ENCODE measurements around the gene MGMT. TPM values are rescaled to one million over a fixed set of nuclear protein-coding genes. Genes with fewer than 3 reads are reported as not detected.
A peak's percentile ranks its signal among the peaks of the same experiment; 100 is the strongest.

MGMT gene
- total and polyA plus RNA-seq, 4 donors: 28.2 to 79.1 (median 46.0) TPM

DNA sequence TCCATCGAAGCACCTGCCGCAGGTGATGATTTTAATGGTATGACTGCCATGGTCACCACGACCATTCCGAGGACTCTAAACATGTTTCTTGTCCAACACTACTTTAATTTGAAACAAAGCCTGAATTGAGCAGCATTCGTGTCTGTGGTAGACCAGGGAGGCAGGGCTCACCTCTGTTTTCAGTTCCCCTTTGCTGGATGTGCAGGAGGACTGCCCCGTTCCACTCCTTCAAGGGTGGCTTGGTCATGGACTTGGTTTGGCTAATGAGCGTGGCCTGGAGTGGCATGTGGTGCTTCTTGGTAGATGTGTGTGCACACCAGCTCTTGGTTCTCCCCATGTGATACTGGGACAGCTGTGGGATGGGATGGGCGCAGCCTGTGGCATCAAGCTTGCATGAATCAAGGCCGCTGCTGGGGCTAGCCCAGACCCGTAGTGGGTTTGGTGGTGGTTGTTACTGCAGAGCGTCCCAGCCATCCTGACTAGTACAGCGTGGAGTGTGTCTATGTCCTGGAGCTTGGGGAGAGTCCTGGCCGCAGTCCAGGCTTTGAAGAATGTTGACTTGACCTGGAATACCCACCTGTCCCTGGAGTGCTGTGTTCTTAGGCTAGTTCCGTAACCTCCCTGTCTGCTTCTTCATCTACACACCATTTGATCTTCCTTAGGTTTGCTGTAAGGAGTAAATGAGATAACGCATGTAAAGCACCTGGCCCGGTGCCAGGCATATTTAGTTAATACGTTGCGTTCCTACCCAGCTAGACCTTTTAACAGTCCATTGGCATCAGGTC, 34.8 kb downstream of the MGMT start:
- Histone ChIP-seq H3K4me1 (ENCODE audit: control insufficient read depth in 4 of 4, insufficient read depth in 4 of 4, low read length in 3 of 4) (peaks cover 10 to 38% (median 28%) of the 10 kb centered on the region in 4 donors), H3K36me3 (ENCODE audit: control insufficient read depth in 4 of 4, insufficient read depth in 3 of 4, low read depth in 1 of 4, low read length in 3 of 4) (no peaks in the 10 kb centered on the region), H3K9ac (ENCODE audit: low read depth in 1 of 2, low read length in 2 of 2) (no peak overlapping the region), H3K27me3 (ENCODE audit: control insufficient read depth in 4 of 4, insufficient read depth in 4 of 4, low read length in 3 of 4) (no peaks in the 10 kb centered on the region), H3K9me3 (ENCODE audit: control insufficient read depth in 4 of 4, low read length in 3 of 4) (no peaks in the 10 kb centered on the region), H3K27ac (ENCODE audit: low read depth in 1 of 2, low read length in 2 of 2) (peak overlapping the region; percentile 80 to 84), H3K4me3 (ENCODE audit: low read depth in 1 of 3, low read length in 3 of 3) (no peak overlapping the region)
- TF ChIP-seq SP1 (IDR thresholded peaks at IDR 0.05) (no peak), GABPA (IDR thresholded peaks at IDR 0.05 in 1 of 2, conservative IDR thresholded peaks at IDR 0.05 in 1 of 2) (no peak), HNF4G (IDR thresholded peaks at IDR 0.05) (no peak), RXRA (IDR thresholded peaks at IDR 0.05) (peak in 1 of 2 donors; percentile 39), FOXA2 (IDR thresholded peaks at IDR 0.05) (no peak), YY1 (IDR thresholded peaks at IDR 0.05) (no peak), RAD21 (IDR thresholded peaks at IDR 0.05) (no peak)
- TF ChIP-seq, protein P1, sequence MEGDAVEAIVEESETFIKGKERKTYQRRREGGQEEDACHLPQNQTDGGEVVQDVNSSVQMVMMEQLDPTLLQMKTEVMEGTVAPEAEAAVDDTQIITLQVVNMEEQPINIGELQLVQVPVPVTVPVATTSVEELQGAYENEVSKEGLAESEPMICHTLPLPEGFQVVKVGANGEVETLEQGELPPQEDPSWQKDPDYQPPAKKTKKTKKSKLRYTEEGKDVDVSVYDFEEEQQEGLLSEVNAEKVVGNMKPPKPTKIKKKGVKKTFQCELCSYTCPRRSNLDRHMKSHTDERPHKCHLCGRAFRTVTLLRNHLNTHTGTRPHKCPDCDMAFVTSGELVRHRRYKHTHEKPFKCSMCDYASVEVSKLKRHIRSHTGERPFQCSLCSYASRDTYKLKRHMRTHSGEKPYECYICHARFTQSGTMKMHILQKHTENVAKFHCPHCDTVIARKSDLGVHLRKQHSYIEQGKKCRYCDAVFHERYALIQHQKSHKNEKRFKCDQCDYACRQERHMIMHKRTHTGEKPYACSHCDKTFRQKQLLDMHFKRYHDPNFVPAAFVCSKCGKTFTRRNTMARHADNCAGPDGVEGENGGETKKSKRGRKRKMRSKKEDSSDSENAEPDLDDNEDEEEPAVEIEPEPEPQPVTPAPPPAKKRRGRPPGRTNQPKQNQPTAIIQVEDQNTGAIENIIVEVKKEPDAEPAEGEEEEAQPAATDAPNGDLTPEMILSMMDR (IDR thresholded peaks at IDR 0.05; ENCODE audit: low read depth, low read length, missing input control): no peak
- DNase-seq (ENCODE audit: low spot score): no peak
- 70% methylated on average over 18 of the region's 18 CpGs for WGBS

GRCh38 chr10:129502448-129502847, 35.4 kb downstream of the MGMT start:
- DNase-seq (ENCODE audit: low spot score): no peak
- no peak overlapping the region for H3K9ac ChIP-seq (ENCODE audit: low read depth in 1 of 2, low read length in 2 of 2)
- H3K27me3 ChIP-seq (ENCODE audit: control insufficient read depth in 4 of 4, insufficient read depth in 4 of 4, low read length in 3 of 4): no peaks in the 10 kb centered on the region
- H3K36me3 ChIP-seq (ENCODE audit: control insufficient read depth in 4 of 4, insufficient read depth in 3 of 4, low read depth in 1 of 4, low read length in 3 of 4): no peaks in the 10 kb centered on the region
- no peaks in the 10 kb centered on the region for H3K9me3 ChIP-seq (ENCODE audit: control insufficient read depth in 4 of 4, low read length in 3 of 4)
- H3K27ac ChIP-seq (ENCODE audit: low read depth in 1 of 2, low read length in 2 of 2): no peak overlapping the region
- no peak for TF ChIP-seq HNF4A (conservative IDR thresholded peaks at IDR 0.05)
- no peak for TF ChIP-seq SP1 (IDR thresholded peaks at IDR 0.05)
- TF ChIP-seq NR2F2 (IDR thresholded peaks at IDR 0.05): no peak
- TF ChIP-seq, protein P1 (IDR thresholded peaks at IDR 0.05; ENCODE audit: low read depth, low read length, missing input control): no peak
- TF ChIP-seq YY1 (IDR thresholded peaks at IDR 0.05): no peak
- no peak for TF ChIP-seq TAF1 (conservative IDR thresholded peaks at IDR 0.05)
- TF ChIP-seq FOXA1 (IDR thresholded peaks at IDR 0.05): no peak
- no peak for TF ChIP-seq FOXA2 (IDR thresholded peaks at IDR 0.05)
- no peak for TF ChIP-seq HNF4G (IDR thresholded peaks at IDR 0.05)
- TF ChIP-seq, protein P2, sequence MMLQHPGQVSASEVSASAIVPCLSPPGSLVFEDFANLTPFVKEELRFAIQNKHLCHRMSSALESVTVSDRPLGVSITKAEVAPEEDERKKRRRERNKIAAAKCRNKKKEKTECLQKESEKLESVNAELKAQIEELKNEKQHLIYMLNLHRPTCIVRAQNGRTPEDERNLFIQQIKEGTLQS (IDR thresholded peaks at IDR 0.05): no peak
- TF ChIP-seq RAD21 (IDR thresholded peaks at IDR 0.05): no peak
- TF ChIP-seq JUND (IDR thresholded peaks at IDR 0.05): no peak
- TF ChIP-seq GABPA (IDR thresholded peaks at IDR 0.05 in 1 of 2, conservative IDR thresholded peaks at IDR 0.05 in 1 of 2): no peak
- no peak for TF ChIP-seq RXRA (IDR thresholded peaks at IDR 0.05)
- 90% methylated on average over 5 of the region's 5 CpGs for whole genome bisulfite sequencing
- no peak overlapping the region for H3K4me3 ChIP-seq (ENCODE audit: low read depth in 1 of 3, low read length in 3 of 3)
- peaks cover 12 to 44% (median 28%) of the 10 kb centered on the region in 4 donors for H3K4me1 ChIP-seq (ENCODE audit: control insufficient read depth in 4 of 4, insufficient read depth in 4 of 4, low read length in 3 of 4)

Data from liver (tissue), 9 donors.